HFF-Myc (cell line): Measurements from ENCODE around the gene EFNB2.

Experiments
- DNase-seq: peaks from one replicate; pipeline ENCODE4 v3.0.0-alpha.2; 2011; ENCODE audit warnings: low read depth; ENCODE audit errors: extremely low read depth
- H3K4me3 ChIP-seq: replicated peaks from 2 replicates; pipeline ENCODE4 v1.5.1; 2011; ENCODE audit warnings: low read depth, mild to moderate bottlenecking, control low read depth, low read length
- TF ChIP-seq, protein P1 (sequence below): IDR thresholded peaks from 2 replicates; pipeline ENCODE4 v1.5.1; 2012; ENCODE audit warnings: mild to moderate bottlenecking, low read depth, low read length, control low read depth; ENCODE audit errors: missing control alignments

Gene EFNB2

DNA sequence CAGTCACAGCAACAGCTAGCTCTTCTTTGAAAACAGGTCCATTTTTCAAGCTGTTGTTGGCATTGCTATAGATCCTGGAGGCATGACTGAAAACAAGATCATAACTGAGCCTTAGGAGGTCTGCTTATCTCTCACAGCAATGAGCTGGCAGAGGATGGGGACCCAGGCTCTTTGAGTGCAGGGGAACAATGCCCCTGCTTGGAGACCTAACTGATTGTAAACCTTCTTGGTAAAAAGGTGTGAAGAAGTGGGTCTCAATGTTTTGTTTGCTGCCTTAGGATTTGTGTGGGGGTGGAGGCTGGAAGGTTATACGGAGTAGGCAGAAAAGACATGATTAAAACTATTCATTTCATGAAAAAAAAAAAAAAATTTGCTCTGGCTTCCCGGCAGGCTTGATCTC is 94.6 kb downstream of the EFNB2 start:
- no peak overlapping the region for H3K4me3 ChIP-seq
- DNase-seq: no peak
- TF ChIP-seq, protein P1, sequence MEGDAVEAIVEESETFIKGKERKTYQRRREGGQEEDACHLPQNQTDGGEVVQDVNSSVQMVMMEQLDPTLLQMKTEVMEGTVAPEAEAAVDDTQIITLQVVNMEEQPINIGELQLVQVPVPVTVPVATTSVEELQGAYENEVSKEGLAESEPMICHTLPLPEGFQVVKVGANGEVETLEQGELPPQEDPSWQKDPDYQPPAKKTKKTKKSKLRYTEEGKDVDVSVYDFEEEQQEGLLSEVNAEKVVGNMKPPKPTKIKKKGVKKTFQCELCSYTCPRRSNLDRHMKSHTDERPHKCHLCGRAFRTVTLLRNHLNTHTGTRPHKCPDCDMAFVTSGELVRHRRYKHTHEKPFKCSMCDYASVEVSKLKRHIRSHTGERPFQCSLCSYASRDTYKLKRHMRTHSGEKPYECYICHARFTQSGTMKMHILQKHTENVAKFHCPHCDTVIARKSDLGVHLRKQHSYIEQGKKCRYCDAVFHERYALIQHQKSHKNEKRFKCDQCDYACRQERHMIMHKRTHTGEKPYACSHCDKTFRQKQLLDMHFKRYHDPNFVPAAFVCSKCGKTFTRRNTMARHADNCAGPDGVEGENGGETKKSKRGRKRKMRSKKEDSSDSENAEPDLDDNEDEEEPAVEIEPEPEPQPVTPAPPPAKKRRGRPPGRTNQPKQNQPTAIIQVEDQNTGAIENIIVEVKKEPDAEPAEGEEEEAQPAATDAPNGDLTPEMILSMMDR: no peak
